MCF 10A (cell line): Measurements from ENCODE around the gene SYNDIG1. TPM values are rescaled to one million over a fixed set of nuclear protein-coding genes. Genes with fewer than 3 reads are reported as not detected.

Source experiments
- BruUV-seq: library from RNA; stranded (reverse); fragments of 400-500 nt; replicated peaks from 2 replicates; lab custom pipeline; 2021; lab: Mats Ljungman, UMichigan
- CTCF ChIA-PET: fragments of 300-600 bp; sonication (Branson Sonifier 250); formaldehyde crosslinking; extraction: SDS; loops from one replicate; lab custom pipeline; 2021; ENCODE audit warnings: antibody characterized with exemption, inconsistent platforms; lab: Yijun Ruan, JAX
- POLR2A ChIA-PET: fragments of 300-600, 350-650 bp; sonication (Branson Sonifier 250); formaldehyde crosslinking; extraction: SDS; loops from one replicate; lab custom pipeline; 2020; ENCODE audit warnings: antibody characterized with exemption, inconsistent platforms; lab: Yijun Ruan, JAX
- DNase-seq: peaks from one replicate; pipeline ENCODE4 v3.0.0-alpha.2; 2018; ENCODE audit not compliant: unreplicated experiment
- H3K27ac Mint-ChIP-seq: one replicate; pipeline ENCODE4 v1.8.0; 2022; ENCODE audit warnings: mild to moderate bottlenecking, low read depth, mixed read lengths; ENCODE audit not compliant: unreplicated experiment
- H3K27me3 Mint-ChIP-seq: one replicate; pipeline ENCODE4 v1.8.0; 2022; ENCODE audit warnings: mixed read lengths; ENCODE audit not compliant: insufficient read depth, unreplicated experiment
- H3K36me3 Mint-ChIP-seq: one replicate; pipeline ENCODE4 v1.8.0; 2022; ENCODE audit warnings: mild to moderate bottlenecking, moderate library complexity, mixed read lengths; ENCODE audit not compliant: insufficient read depth, unreplicated experiment
- H3K4me1 Mint-ChIP-seq: one replicate; pipeline ENCODE4 v1.8.0; 2022; ENCODE audit warnings: mixed read lengths; ENCODE audit not compliant: insufficient read depth, unreplicated experiment
- H3K4me3 Mint-ChIP-seq: one replicate; pipeline ENCODE4 v1.8.0; 2022; ENCODE audit warnings: mild to moderate bottlenecking, moderate library complexity, mixed read lengths; ENCODE audit not compliant: unreplicated experiment
- H3K9me3 Mint-ChIP-seq: one replicate; pipeline ENCODE4 v1.8.0; 2022; ENCODE audit warnings: mixed read lengths; ENCODE audit not compliant: unreplicated experiment
- CTCF ChIP-seq: fragments of 200-600 bp; IDR thresholded peaks from one replicate; pipeline ENCODE4 v1.8.0; 2022; ENCODE audit warnings: antibody characterized with exemption, mild to moderate bottlenecking; ENCODE audit not compliant: unreplicated experiment
- intact Hi-C: fragments of 100-400 bp; cut with micrococcal nuclease; formaldehyde crosslinking; loops from 2 replicates; pipeline ENCODE4 v1.14.1; 2022
- total RNA-seq: library from RNA; stranded (reverse); gene quantifications from 2 replicates; pipeline ENCODE4 v1.2.3, GENCODE V29; 2022

The SYNDIG1 gene
- total RNA-seq, 1 experiment from 2014 or later, result not detected

- Mint-ChIP-seq H3K4me1 (no peaks in the 10 kb centered on the region), H3K4me3 (no peak overlapping the region), H3K36me3 (no peaks in the 10 kb centered on the region), H3K27ac (no peak overlapping the region), H3K9me3 (peaks cover 8% of the 10 kb centered on the region), H3K27me3 (no peaks in the 10 kb centered on the region)
- TF ChIP-seq CTCF, result no peak
- ChIA-PET CTCF (interaction anchor here (0.7 kb wide), 1 partner anchor 176 kb away, joined by 3 read pairs; no protein-coding TSS in a partner anchor), POLR2A (no interaction called here)
- BruUV-seq, result no TSS peak
- intact Hi-C loops, result no loop called here
- no peak for DNase-seq
Observed at GRCh38 chr20:24700166-24700860, 230.9 kb downstream of the SYNDIG1 start.

DNA sequence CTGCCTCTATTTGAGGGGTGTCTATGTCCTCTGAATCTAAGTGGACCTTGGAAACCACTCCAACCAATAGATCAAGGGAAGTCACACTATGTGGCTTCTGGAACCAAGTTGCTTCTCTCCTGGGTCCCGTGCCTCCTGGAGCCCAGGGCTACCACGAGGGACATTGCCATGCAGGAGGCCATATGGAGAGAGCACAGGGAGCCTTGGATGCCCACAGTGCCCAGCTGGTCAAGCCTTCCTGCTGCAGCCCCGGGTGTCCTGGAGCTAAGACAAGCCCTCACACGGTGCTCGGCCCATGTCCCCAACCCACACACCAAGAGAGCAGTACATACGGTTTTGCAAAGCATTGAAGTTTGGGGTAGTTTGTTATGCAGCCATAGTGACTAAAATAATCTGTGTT, 231.6 kb downstream of the SYNDIG1 start:
- TF ChIP-seq CTCF, result no peak
- no peak overlapping the region for H3K4me3 Mint-ChIP-seq
- ChIA-PET CTCF (no interaction called here), POLR2A (no interaction called here)
- BruUV-seq, result no TSS peak
- intact Hi-C loops, result no loop called here
- no peak for DNase-seq
- H3K27me3 Mint-ChIP-seq, result no peaks in the 10 kb centered on the region
- H3K9me3 Mint-ChIP-seq, result peaks cover 4% of the 10 kb centered on the region
- no peak overlapping the region for H3K27ac Mint-ChIP-seq
- no peaks in the 10 kb centered on the region for H3K4me1 Mint-ChIP-seq
- H3K36me3 Mint-ChIP-seq, result no peaks in the 10 kb centered on the region

DNA sequence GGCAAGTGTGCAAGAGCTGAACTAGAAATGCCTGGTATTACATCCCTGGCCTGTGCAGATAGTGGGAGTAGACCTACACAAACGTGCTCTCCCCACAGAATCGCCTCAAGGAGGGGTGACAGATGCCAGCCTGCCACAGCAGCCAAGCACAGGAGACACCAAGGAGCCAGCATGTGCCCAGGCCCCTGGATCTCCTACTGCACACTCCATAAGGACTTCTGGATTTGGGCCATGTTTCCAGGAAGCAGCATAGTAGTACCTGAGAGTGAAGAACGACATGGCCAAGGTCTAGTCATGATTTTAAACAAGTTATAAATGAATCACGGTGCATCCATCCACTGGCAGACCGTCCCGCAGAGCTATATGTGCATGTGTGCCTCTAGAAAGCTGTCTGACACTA, 232.2 kb downstream of the SYNDIG1 start:
- Mint-ChIP-seq H3K36me3 (no peaks in the 10 kb centered on the region), H3K4me1 (no peaks in the 10 kb centered on the region)
- CTCF ChIA-PET, result no interaction called here

More for the DNA sequence above, 232.2 kb downstream of the SYNDIG1 start:
- no peak for TF ChIP-seq CTCF
- Mint-ChIP-seq H3K9me3 (no peaks in the 10 kb centered on the region), H3K4me3 (no peak overlapping the region), H3K27ac (no peak overlapping the region), H3K27me3 (no peaks in the 10 kb centered on the region)
- intact Hi-C loops, result no loop called here
- DNase-seq, result no peak
- BruUV-seq, result no TSS peak
- POLR2A ChIA-PET, result no interaction called here
